ENCODE results near the gene UCN2.

The UCN2 gene

DNA sequence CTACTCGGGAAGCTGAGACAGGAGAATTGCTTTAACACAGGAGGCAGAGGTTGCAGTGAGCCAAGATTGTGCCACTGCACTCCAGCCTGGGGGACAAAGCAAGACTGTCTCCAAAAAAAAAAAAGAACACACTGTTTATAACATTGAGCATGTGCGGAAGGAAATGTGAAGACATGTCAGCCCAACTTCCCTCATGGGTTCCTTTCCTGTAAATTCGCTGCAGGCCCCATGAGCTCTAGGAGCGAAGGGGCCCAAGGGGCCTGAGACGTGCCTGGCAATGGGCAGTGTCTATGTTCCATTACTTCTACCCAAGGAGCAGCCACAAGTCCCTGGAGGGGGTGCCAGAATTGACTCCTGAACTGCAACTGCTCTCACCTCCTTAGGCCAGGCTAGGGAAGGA is 10.2 kb downstream of the UCN2 start:
- TF ChIP-seq ZFX (IDR thresholded peaks at IDR 0.05) = no peak
- TF ChIP-seq, protein P1, sequence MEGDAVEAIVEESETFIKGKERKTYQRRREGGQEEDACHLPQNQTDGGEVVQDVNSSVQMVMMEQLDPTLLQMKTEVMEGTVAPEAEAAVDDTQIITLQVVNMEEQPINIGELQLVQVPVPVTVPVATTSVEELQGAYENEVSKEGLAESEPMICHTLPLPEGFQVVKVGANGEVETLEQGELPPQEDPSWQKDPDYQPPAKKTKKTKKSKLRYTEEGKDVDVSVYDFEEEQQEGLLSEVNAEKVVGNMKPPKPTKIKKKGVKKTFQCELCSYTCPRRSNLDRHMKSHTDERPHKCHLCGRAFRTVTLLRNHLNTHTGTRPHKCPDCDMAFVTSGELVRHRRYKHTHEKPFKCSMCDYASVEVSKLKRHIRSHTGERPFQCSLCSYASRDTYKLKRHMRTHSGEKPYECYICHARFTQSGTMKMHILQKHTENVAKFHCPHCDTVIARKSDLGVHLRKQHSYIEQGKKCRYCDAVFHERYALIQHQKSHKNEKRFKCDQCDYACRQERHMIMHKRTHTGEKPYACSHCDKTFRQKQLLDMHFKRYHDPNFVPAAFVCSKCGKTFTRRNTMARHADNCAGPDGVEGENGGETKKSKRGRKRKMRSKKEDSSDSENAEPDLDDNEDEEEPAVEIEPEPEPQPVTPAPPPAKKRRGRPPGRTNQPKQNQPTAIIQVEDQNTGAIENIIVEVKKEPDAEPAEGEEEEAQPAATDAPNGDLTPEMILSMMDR (conservative IDR thresholded peaks at IDR 0.05) = no peak
- H3K27ac ChIP-seq = no peak overlapping the region

DNA sequence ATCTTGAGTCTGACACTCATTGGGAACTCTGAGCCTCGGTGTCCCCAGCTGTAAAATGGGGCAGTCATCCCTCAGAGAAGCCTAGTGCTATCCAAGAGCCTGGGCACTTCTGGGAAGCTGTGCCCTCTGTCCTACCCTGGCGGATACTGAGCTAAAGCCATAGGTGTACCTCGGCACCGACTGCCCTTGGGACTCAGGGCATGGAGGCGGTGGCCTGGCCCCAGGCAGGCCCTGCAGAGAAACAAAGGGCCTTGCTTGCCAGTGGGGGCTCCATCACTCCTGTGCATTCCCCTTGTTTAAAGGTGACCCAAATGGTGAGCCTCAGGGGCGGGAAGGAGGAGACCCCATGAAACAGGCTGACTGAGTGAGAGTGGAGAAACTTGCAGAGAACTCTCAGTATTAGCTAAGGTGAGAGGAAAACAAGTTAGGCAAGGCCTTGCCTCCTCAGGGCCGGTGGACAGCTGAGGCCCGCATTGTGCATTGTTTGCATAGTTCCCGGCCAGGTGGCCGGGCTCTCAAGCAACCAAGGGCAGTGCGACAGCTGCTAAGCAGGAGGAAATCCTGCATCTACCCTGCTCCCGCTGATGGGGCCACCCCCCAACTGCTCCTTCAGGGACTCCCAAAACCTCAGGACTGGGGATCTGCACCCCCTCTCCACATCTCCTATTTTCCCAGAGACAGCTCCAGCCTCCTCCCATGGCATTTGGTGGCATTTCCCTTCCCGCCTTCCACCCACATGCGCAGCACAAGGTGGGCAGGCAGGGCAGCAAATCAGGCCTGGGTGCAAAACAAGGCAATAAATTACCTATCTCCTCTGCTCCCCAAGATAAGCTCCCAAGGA is 11.2 kb downstream of the UCN2 start:
- TF ChIP-seq, protein P1 (conservative IDR thresholded peaks at IDR 0.05) = no peak
- no peak for TF ChIP-seq ZFX (IDR thresholded peaks at IDR 0.05)
- H3K27ac ChIP-seq = peak overlapping the region; percentile 20; the same call in 1 of the 2 replicates

DNA sequence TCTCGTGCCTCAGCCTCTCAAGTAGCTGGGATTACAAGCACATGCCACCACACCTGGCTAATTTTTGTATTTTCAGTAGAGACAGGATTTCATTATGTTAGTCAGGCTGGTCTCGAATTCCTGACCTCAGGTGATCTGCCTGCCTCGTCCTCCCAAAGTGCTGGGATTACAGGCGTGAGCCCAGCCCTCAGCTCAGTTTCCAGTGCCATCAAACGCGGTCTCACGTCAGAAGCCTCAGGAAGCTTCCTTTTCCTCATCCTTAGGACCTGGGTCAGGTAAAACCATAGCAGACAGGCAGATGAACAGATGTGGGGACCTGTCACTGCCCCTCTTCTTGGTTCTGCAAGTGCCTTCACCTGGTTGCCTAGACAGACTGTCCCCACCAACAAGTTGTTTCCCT is 11.9 kb downstream of the UCN2 start:
- H3K27ac ChIP-seq = peak overlapping the region; percentile 20; the same call in 1 of the 2 replicates

DNA sequence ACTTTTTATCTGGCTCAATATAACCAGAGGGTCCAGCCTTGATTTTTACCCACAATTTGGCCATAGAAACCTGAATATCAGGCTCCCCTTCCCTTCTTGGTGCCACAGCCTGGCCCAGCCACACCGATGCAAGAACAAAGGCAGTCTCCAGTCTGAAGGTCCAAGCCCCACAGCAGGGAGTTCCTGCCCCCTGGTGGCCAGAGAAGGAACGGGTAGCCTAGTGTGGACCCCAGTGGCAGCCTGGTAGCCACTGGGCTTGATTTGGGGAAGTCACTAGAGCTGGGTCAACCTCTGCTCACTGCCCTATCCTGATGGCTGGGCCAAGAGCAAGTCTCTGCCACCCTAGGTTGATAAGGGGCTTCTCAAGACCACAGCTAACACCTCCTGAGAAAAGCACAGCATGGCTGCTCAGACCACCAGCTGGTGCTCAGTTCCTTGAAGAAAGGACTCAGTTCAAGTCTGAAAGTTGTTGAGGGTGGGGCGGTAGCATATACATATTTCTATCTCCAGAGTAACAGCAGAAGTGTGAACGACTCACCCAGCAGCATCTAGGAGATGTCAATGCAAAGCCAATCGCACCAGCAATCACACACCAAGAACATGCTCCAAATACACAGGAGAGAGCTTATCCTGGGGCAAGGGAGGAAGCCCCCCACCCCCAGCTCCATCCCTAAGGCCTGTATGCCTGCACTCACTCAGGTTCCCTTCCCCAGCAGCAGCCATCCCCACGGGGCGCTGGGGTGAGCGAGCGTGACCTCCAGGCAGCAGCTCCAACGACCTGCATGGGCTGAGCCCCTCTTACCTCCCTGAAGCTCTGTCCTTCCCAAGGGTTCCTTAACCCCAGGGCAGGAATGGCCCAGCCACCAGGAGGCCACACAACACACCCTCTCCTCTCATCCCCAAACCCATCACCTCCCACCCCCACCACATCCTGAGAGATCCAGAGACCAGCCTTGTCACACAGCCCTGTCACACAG is 14.6 kb downstream of the UCN2 start:
- TF ChIP-seq, protein P1 (conservative IDR thresholded peaks at IDR 0.05) = peak; percentile 93
- no peak for TF ChIP-seq ZFX (IDR thresholded peaks at IDR 0.05)
- no peak overlapping the region; the same call in 1 of the 2 replicates for H3K27ac ChIP-seq

DNA sequence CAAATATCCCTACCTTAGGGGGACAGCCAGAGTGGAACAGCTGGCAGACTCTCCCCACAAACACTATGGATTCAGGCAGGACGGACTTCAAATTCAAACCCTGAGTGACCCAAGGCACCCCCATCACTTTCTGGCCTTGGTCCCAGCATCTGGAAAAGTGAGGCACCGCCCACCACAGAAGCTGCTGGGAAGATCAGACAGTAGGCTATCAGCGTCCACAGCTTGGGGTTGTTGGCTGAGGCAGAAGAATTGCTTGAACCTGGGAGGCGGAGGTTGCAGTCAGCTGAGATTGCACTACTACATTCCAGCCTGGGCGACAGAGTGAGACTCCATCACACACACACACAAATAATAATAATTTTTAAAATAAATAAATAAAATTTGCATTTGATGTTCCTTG is 15.5 kb downstream of the UCN2 start:
- no peak overlapping the region for H3K27ac ChIP-seq
- TF ChIP-seq ZFX (IDR thresholded peaks at IDR 0.05) = no peak
- TF ChIP-seq, protein P1 (conservative IDR thresholded peaks at IDR 0.05) = no peak

DNA sequence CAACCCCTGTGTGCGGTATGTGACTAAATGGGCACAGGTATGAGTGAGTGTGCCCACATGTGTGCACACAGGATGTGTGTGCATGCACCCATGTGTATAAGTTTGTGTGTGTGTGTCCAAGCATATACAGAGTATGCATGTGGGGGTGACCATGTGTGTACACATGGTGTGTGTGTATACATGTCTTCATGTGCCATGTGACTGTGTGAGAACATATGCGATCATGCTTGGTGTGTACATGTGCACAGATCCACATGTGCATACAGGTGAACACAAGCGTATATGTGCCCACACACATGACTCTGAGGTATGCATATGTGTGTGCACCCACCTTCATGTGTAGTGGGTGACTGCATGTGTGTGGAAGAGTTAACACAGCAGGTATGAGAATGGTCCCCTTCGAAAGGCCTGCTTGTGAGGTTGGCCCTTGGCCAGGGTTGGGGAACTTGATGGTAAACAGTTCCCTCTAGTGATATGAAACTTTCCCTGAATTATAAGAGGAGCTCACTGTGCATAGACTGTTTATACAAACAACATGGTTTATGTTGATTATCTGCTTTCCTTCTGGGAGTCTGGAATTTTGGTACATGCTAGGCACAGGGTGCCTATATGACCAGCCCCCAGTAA is 17.3 kb downstream of the UCN2 start:
- H3K27ac ChIP-seq = no peak overlapping the region
- TF ChIP-seq ZFX (IDR thresholded peaks at IDR 0.05) = no peak
- TF ChIP-seq, protein P1 (conservative IDR thresholded peaks at IDR 0.05) = no peak

DNA sequence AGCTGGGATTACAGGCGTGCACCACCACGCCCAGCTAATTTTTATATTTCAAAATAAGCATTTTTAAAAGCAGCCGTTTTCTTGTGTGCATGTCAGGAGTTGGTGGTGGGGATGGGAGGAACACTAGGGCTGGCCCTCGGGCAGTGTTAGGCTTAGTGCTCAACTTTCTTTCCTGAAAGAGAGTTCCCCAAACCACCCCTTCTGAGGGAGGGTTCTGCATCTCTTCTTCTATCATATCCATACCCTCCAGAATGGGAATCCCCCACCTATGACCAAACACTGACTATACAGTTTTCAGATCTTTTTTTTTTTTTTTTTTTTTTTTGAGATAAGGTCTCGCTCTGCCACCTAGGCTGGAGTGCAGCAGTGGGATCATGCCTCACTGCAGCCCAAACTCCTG is 19.4 kb downstream of the UCN2 start:
- no peak overlapping the region; the same call in 1 of the 2 replicates for H3K27ac ChIP-seq
- TF ChIP-seq, protein P1 (conservative IDR thresholded peaks at IDR 0.05) = no peak
- no peak for TF ChIP-seq ZFX (IDR thresholded peaks at IDR 0.05)
